Muscle layer of colon (tissue), 2 donors: ENCODE results near the gene CLPSL1.
"Not testable (repeated sequence)": the region's sequence is repeated elsewhere in the genome, so short reads cannot be mapped to it uniquely, and the experiment has no call there.

ENCODE experiments used
- H3K27ac ChIP-seq: one replicate; pipeline ENCODE4 v1.7.0; 2013; ENCODE audit warnings: low read depth, mild to moderate bottlenecking, low read length, moderate library complexity
- H3K27me3 ChIP-seq, 2 donors: one replicate each; pipeline ENCODE4 v1.7.0; 2013; ENCODE audit warnings: low read length in 2 of 2, mild to moderate bottlenecking in 2 of 2; ENCODE audit not compliant: insufficient read depth in 2 of 2, control insufficient read depth in 1 of 2
- H3K36me3 ChIP-seq: one replicate; pipeline ENCODE4 v1.7.0; 2013; ENCODE audit warnings: mild to moderate bottlenecking, low read length; ENCODE audit not compliant: insufficient read depth
- H3K4me1 ChIP-seq: one replicate; pipeline ENCODE4 v1.7.0; 2013; ENCODE audit warnings: mild to moderate bottlenecking, low read length; ENCODE audit not compliant: insufficient read depth
- H3K4me3 ChIP-seq, 2 donors: one replicate each; pipeline ENCODE4 v1.7.0; 2013; ENCODE audit warnings: low read length in 2 of 2, low read depth in 1 of 2, mild to moderate bottlenecking in 1 of 2, moderate library complexity in 1 of 2
- H3K9ac ChIP-seq: one replicate; pipeline ENCODE4 v1.7.0; 2013; ENCODE audit warnings: low read length
- H3K9me3 ChIP-seq: one replicate; pipeline ENCODE4 v1.7.0; 2013; ENCODE audit warnings: mild to moderate bottlenecking, low read length
- donor health status: abdominal sarcoma.
- donor health status: Adenocarcinoma of cecum.

Gene CLPSL1

GRCh38 chr6:35780719-35781118 lies at the start of gene CLPSL1:
TSS of gene CLPSL1 (plus strand) at chr6:35781019. CDS start at chr6:35781111, 92 bp downstream.
- no peaks in the 10 kb centered on the region for H3K9me3 ChIP-seq
- H3K27ac ChIP-seq, result no peak within 1 kb of the TSS
- no peaks in the 10 kb centered on the region for H3K36me3 ChIP-seq
- no peaks in the 10 kb centered on the region for H3K4me1 ChIP-seq
- H3K9ac ChIP-seq, result no peak within 1 kb of the TSS
- H3K4me3 ChIP-seq, result no peak within 1 kb of the TSS
- H3K27me3 ChIP-seq, result peaks cover 0 to 22% of the 10 kb centered on the region in 2 donors

GRCh38 chr6:35731414-35731735 lies 49.4 kb upstream of the CLPSL1 start:
- H3K4me1 ChIP-seq, result peaks cover 60% of the 10 kb centered on the region
- peak overlapping the region; percentile 99 for H3K27ac ChIP-seq
- peak overlapping the region; percentile 80 to 81 for H3K4me3 ChIP-seq
- H3K27me3 ChIP-seq, result no peaks in the 10 kb centered on the region
- no peaks in the 10 kb centered on the region for H3K36me3 ChIP-seq
- peak overlapping the region; percentile 61 for H3K9ac ChIP-seq
- H3K9me3 ChIP-seq, result no peaks in the 10 kb centered on the region

- H3K27me3 ChIP-seq, result no peaks in the 10 kb centered on the region
- H3K27ac ChIP-seq, result peak overlapping the region; percentile 99
- H3K9ac ChIP-seq, result peak overlapping the region; percentile 69
- peak overlapping the region; percentile 80 to 81 for H3K4me3 ChIP-seq
- peaks cover 55% of the 10 kb centered on the region for H3K4me1 ChIP-seq
- no peaks in the 10 kb centered on the region for H3K36me3 ChIP-seq
- H3K9me3 ChIP-seq, result no peaks in the 10 kb centered on the region
Measured at GRCh38 chr6:35731736-35732532, 48.9 kb upstream of the CLPSL1 start.

- Histone ChIP-seq H3K9ac (no peak overlapping the region), H3K27ac (peak overlapping the region; percentile 36), H3K4me1 (peaks cover 55% of the 10 kb centered on the region)
Measured at GRCh38 chr6:35733633-35734032, 47.2 kb upstream of the CLPSL1 start.

GRCh38 chr6:35734319-35734718 lies 46.5 kb upstream of the CLPSL1 start:
- H3K9ac ChIP-seq, H3K9me3 ChIP-seq, H3K36me3 ChIP-seq, H3K27ac ChIP-seq, H3K4me3 ChIP-seq, H3K27me3 ChIP-seq: not testable (repeated sequence)
- H3K4me1 ChIP-seq, result peaks cover 48% of the 10 kb centered on the region

More at GRCh38 chr6:35733633-35734032, 47.2 kb upstream of the CLPSL1 start:
- Histone ChIP-seq H3K4me3 (no peak overlapping the region), H3K9me3 (no peaks in the 10 kb centered on the region), H3K36me3 (no peaks in the 10 kb centered on the region), H3K27me3 (no peaks in the 10 kb centered on the region)

GRCh38 chr6:35735452-35735851 lies 45.4 kb upstream of the CLPSL1 start:
- no peaks in the 10 kb centered on the region for H3K27me3 ChIP-seq
- no peaks in the 10 kb centered on the region for H3K9me3 ChIP-seq
- peaks cover 37% of the 10 kb centered on the region for H3K4me1 ChIP-seq
- H3K9ac ChIP-seq, result no peak overlapping the region
- H3K36me3 ChIP-seq, result no peaks in the 10 kb centered on the region
- no peak overlapping the region for H3K27ac ChIP-seq
- no peak overlapping the region for H3K4me3 ChIP-seq

GRCh38 chr6:35736253-35736894 lies 44.4 kb upstream of the CLPSL1 start:
- H3K27ac ChIP-seq, result no peak overlapping the region
- no peak overlapping the region for H3K4me3 ChIP-seq
- no peak overlapping the region for H3K9ac ChIP-seq
- H3K27me3 ChIP-seq, result no peaks in the 10 kb centered on the region
- no peaks in the 10 kb centered on the region for H3K9me3 ChIP-seq
- no peaks in the 10 kb centered on the region for H3K36me3 ChIP-seq
- peaks cover 30% of the 10 kb centered on the region for H3K4me1 ChIP-seq

GRCh38 chr6:35736982-35737412 lies 43.8 kb upstream of the CLPSL1 start, which contains the start of gene ARMC12:
TSS of gene ARMC12 (plus strand) at chr6:35737032. CDS start at chr6:35737109, 77 bp downstream.
- no peaks in the 10 kb centered on the region for H3K27me3 ChIP-seq
- no peak within 1 kb of the TSS for H3K4me3 ChIP-seq
- peaks cover 30% of the 10 kb centered on the region for H3K4me1 ChIP-seq
- no peak within 1 kb of the TSS for H3K9ac ChIP-seq
- no peak within 1 kb of the TSS for H3K27ac ChIP-seq
- H3K9me3 ChIP-seq, result no peaks in the 10 kb centered on the region
- H3K36me3 ChIP-seq, result no peaks in the 10 kb centered on the region

GRCh38 chr6:35737413-35738211 lies 43.2 kb upstream of the CLPSL1 start:
- Histone ChIP-seq H3K4me1 (peaks cover 24% of the 10 kb centered on the region), H3K9ac (no peak overlapping the region), H3K27me3 (no peaks in the 10 kb centered on the region), H3K4me3 (no peak overlapping the region), H3K9me3 (no peaks in the 10 kb centered on the region), H3K36me3 (no peaks in the 10 kb centered on the region), H3K27ac (no peak overlapping the region)

GRCh38 chr6:35739645-35740524 lies 40.9 kb upstream of the CLPSL1 start:
- Histone ChIP-seq H3K36me3 (no peaks in the 10 kb centered on the region), H3K9me3 (no peaks in the 10 kb centered on the region), H3K27me3 (no peaks in the 10 kb centered on the region), H3K4me3 (no peak overlapping the region), H3K4me1 (peaks cover 17% of the 10 kb centered on the region), H3K9ac (no peak overlapping the region), H3K27ac (no peak overlapping the region)
